Fibroblast of villous mesenchyme (primary cell): ENCODE measurements around the gene TOGARAM1. TPM values are rescaled to one million over a fixed set of nuclear protein-coding genes. Genes with fewer than 3 reads are reported as not detected.

Source experiments
- DNase-seq: peaks from one replicate; pipeline ENCODE4 v3.0.0-alpha.2; 2010; ENCODE audit warnings: low read depth
- H3K4me3 ChIP-seq: 2 replicates; pipeline ENCODE4 v1.5.1; 2011; ENCODE audit warnings: low read depth, mild to moderate bottlenecking, low read length
- total RNA-seq: library from RNA; depleted of rRNA; stranded (reverse); fragments of >200 nt; gene quantifications from 2 replicates; pipeline ENCODE4 v1.2.3, GENCODE V29; 2012
- TF ChIP-seq, protein P1 (sequence below): IDR thresholded peaks from 2 replicates; pipeline ENCODE4 v1.5.1; 2012; ENCODE audit warnings: low read depth, mild to moderate bottlenecking, low read length; ENCODE audit not compliant: insufficient read depth

TOGARAM1 gene
- total RNA-seq, 1 donor, result 22.5 TPM

DNA sequence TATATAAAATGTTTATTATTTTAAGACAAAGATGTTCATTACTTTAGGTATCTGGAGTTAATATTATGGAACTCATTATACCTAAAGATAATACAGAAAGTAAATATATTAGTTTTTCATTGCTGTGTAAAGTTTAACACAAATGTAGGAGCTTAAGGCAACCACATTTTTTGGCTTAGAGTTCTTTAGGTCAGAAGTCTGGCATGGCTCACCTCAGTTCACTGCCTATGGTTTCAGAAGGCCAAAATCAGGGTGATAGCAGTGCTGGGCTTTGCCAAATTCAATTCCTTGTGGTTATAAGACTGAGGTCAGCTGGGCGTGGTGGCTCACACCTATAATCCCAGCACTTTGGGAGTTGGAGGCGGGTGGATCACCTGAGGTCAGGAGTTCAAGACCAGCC lies 86.4 kb downstream of the TOGARAM1 start:
- H3K4me3 ChIP-seq, result no peak overlapping the region
- no peak for DNase-seq
- TF ChIP-seq, protein P1, sequence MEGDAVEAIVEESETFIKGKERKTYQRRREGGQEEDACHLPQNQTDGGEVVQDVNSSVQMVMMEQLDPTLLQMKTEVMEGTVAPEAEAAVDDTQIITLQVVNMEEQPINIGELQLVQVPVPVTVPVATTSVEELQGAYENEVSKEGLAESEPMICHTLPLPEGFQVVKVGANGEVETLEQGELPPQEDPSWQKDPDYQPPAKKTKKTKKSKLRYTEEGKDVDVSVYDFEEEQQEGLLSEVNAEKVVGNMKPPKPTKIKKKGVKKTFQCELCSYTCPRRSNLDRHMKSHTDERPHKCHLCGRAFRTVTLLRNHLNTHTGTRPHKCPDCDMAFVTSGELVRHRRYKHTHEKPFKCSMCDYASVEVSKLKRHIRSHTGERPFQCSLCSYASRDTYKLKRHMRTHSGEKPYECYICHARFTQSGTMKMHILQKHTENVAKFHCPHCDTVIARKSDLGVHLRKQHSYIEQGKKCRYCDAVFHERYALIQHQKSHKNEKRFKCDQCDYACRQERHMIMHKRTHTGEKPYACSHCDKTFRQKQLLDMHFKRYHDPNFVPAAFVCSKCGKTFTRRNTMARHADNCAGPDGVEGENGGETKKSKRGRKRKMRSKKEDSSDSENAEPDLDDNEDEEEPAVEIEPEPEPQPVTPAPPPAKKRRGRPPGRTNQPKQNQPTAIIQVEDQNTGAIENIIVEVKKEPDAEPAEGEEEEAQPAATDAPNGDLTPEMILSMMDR, result no peak

DNA sequence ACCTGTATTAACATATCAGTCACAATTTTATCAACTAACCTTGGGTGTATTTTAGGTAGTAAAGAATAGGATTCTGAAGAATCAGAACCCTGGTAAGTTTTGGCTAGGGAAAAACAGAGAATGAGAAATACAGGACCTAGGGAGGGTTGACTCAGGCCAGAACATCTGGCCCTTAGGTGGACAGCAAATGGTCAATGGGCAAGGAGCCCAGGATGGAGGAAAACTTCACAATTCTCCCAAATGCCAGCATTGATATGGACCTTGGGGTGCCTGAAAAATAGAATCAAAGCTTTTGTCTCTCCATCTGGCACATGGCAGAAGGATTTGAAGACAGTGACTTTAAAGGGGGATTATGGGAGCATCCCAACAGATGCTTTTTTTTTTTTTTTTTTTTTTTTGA lies 89.2 kb downstream of the TOGARAM1 start:
- TF ChIP-seq, protein P1, result no peak
- no peak for DNase-seq

DNA sequence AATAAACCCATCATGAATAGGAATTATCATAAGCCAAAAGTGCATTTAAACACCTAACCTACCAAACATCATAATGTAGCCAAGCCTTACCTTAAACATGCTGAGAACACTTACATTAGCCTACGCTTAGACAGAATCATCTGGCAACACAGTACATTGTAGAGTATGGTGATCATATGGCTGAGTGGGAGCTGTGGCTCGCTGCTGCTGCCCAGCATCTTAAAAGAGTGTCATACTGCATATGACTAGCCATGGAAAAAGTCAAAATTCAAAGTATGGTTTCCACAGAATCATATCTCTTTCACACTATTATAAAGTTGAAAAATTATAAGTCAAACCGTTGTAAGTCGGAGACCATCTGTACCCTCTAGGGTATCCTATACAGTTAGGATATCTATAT lies 89.9 kb downstream of the TOGARAM1 start:
- no peak overlapping the region for H3K4me3 ChIP-seq
- DNase-seq, result no peak
- TF ChIP-seq, protein P1, result no peak

More for the DNA sequence above, 89.2 kb downstream of the TOGARAM1 start:
- no peak overlapping the region for H3K4me3 ChIP-seq

DNA sequence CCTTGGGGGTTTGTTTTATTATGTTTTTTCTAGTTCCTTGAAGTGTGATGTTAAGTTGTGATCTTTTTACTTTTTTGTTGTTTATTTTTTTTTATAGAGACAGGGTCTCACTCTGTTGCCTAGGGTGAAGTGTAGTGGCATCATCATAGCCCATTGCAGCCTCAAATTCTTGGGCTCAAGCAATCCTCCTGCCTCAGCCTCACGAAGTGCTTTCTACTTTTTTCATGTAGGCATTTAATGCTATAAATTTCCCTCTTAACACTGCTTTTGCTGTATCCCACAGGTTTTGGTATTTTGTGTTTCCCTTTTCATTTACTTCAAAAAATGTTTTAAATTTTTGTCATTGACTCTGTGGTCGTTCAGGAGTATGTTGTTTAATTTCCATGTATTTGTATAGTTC lies 95.4 kb downstream of the TOGARAM1 start:
- TF ChIP-seq, protein P1, result no peak
- no peak for DNase-seq
- no peak overlapping the region for H3K4me3 ChIP-seq

DNA sequence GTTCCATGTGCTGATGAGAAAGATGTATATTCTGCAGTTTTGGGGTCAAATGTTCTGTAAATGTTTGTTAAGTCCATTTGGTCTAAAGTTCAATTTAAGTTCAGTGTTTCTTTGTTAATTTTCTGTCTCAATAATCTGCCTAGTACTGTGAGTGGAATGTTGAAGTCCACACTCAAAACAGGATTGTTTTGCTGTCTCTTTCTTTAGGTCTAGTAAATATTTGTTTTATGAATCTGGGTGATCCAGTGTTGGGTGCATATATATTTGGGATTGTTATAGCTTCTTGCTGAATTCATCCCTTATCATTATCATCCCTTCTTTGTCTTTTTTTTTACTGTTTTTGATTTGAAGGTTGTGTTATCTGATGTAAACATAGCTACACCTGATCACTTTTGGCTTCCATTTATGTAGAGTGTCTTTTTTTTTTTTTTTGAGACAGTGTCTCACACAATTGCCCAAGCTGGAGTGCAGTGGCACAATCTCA lies 95.9 kb downstream of the TOGARAM1 start:
- DNase-seq, result peak; percentile 11

DNA sequence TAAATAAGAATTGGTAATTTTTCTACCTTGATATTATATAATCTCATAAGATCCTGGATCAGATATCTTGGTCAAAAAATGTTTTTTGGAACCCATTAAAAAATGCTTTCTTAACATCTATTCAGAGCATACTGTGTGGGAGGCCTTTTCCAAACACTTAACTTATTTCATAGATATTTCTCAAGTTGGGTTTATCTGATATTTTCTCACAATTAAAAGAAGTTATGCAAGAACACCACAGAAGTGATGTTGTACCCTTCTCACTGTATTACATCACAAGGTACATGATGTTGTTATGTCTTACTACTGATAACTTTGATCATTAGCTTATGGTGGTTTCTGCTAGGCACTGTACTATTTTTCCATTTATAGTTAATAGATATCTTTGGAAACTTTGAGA lies 98.6 kb downstream of the TOGARAM1 start:
- peak; percentile 42 for DNase-seq
- no peak overlapping the region for H3K4me3 ChIP-seq
- TF ChIP-seq, protein P1, result no peak

More for the DNA sequence above, 95.9 kb downstream of the TOGARAM1 start:
- H3K4me3 ChIP-seq, result no peak overlapping the region
- TF ChIP-seq, protein P1, result no peak

DNA sequence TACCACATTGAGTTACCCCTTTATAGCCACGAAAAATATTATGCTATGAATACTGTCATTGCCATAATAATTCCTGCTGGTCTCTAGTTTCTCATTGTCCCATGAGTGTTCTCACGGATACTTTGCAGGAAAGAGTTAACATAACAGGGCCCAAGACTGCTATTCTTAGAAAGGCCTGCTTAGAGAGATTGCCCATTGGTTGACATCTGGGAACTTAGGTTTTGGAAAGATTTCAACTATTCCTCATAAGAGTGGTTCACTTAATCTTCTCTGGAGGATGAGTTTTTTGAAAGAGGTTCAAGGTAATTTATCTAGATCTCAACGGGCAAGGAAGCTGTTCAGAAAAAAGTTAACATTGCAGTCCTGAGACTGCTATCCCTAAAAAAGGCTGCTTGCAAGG lies 103.5 kb downstream of the TOGARAM1 start:
- TF ChIP-seq, protein P1, result no peak
- H3K4me3 ChIP-seq, result no peak overlapping the region
- DNase-seq, result no peak
